H1 (cell line): Measurements from ENCODE around the gene AOPEP. TPM values are rescaled to one million over a fixed set of nuclear protein-coding genes. Genes with fewer than 3 reads are reported as not detected.

ENCODE experiments used
- CHD2 ChIP-seq: IDR thresholded peaks from 2 replicates; pipeline ENCODE4 v1.6.1; 2012; ENCODE audit warnings: low read length, improper control_type of control experiment
- POLR2A ChIP-seq, 2 experiments: IDR thresholded peaks; 1 replicate in 1 of 2; 2 replicates in 1 of 2; pipeline ENCODE4 v1.6.1; 2011; ENCODE audit warnings: low read depth in 2 of 2, low read length in 2 of 2, mild to moderate bottlenecking in 2 of 2; ENCODE audit errors: control extremely low read depth in 1 of 2
- RFX5 ChIP-seq: IDR thresholded peaks from 2 replicates; pipeline ENCODE4 v1.6.1; 2011; ENCODE audit warnings: low read depth, low read length, improper control_type of control experiment, borderline replicate concordance
- polyA plus RNA-seq, 7 experiments: library from polyadenylated mRNA; depleted of rRNA in 3 of 7; stranded (reverse) in 5 of 7; unstranded in 2 of 7; fragments of >200 nt in 5 of 7; fragments of 200-250 nt in 2 of 7; gene quantifications; 1 replicate in 5 of 7; 2 replicates in 1 of 7; 4 replicates in 1 of 7; pipeline versions ENCODE4 v1.2.1 to v1.2.3, GENCODE V29; 2011 to 2013; ENCODE audit warnings: missing spikeins in 2 of 7, mixed read lengths in 2 of 7
- total RNA-seq: library from RNA; stranded (reverse); fragmentation: NEBNext Ultra II Directional; extraction: Animal tissue kit (Norgen Biotek cat#: 25700); gene quantifications from 2 replicates; pipeline ENCODE4 v1.2.1, GENCODE V29; 2021
- TF ChIP-seq, protein P1 (sequence below): IDR thresholded peaks from 2 replicates; pipeline ENCODE4 v1.6.1; 2012; ENCODE audit warnings: low read length, inconsistent platforms

AOPEP gene
- total and polyA plus RNA-seq, 2 of the 8 experiments (the other 6 are each of a cell fraction or from before 2014, with no cell fraction given): 6.1 to 14.3 TPM

DNA sequence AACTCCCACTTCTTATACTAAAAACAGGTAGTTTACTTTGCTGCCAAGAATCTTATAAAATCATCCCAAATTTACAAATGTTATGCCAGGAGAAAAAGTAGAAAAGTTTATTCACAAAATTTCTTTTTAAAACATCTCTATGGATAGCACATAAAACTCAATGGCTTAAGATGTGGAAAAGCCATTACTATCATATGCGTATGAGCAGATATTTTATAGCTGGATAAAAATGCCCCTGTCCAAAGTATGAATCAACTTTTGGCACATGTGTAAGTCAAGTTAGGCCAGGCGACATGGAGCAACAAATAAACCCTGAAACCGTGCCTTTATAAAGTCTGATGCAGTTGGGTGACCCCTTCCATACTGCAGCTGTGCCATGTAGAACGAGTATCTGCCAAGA lies 48.6 kb upstream of the AOPEP start (continued):
- TF ChIP-seq, protein P1, sequence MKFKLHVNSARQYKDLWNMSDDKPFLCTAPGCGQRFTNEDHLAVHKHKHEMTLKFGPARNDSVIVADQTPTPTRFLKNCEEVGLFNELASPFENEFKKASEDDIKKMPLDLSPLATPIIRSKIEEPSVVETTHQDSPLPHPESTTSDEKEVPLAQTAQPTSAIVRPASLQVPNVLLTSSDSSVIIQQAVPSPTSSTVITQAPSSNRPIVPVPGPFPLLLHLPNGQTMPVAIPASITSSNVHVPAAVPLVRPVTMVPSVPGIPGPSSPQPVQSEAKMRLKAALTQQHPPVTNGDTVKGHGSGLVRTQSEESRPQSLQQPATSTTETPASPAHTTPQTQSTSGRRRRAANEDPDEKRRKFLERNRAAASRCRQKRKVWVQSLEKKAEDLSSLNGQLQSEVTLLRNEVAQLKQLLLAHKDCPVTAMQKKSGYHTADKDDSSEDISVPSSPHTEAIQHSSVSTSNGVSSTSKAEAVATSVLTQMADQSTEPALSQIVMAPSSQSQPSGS: no peak
- TF ChIP-seq CHD2: no peak
- no peak for TF ChIP-seq POLR2A (IDR thresholded peaks at IDR 0.05; ENCODE audit: control extremely low read depth in 1 of 2, low read depth in 2 of 2, low read length in 2 of 2)
- no peak for TF ChIP-seq RFX5
